Right cardiac atrium (tissue), 5 donors: ENCODE results near the gene LGMN. TPM values are rescaled to one million over a fixed set of nuclear protein-coding genes. Genes with fewer than 3 reads are reported as not detected.

Source experiments
- ATAC-seq, 2 donors: fragments of 200-7000 bp; cut with Tn5 transposase; one replicate each; pipeline versions ENCODE4 v1.8.0 to v1.9.1; 2020; ENCODE audit warnings: moderate library complexity in 2 of 2, mild to moderate bottlenecking in 1 of 2
- DNase-seq, 3 donors: peaks; one replicate each; pipeline ENCODE4 v3.0.0-alpha.2; 2020
- H3K27ac ChIP-seq: one replicate; pipeline ENCODE4 v1.5.1; 2013; ENCODE audit warnings: mild to moderate bottlenecking, low read length, control low read depth, moderate library complexity
- H3K27me3 ChIP-seq: one replicate; pipeline ENCODE4 v1.6.1; 2013; ENCODE audit not compliant: control insufficient read depth, insufficient read depth
- H3K4me1 ChIP-seq: one replicate; pipeline ENCODE4 v1.6.1; 2013; ENCODE audit warnings: low read length; ENCODE audit not compliant: control insufficient read depth, insufficient read depth
- H3K4me3 ChIP-seq: one replicate; pipeline ENCODE4 v1.5.1; 2013; ENCODE audit warnings: low read length, control low read depth
- H3K9me3 ChIP-seq: one replicate; pipeline ENCODE4 v1.6.1; 2013; ENCODE audit warnings: low read length; ENCODE audit not compliant: control insufficient read depth
- WGBS: extraction: QIAGEN DNeasy Blood & Tissue Kit; methylation state at CpG from one replicate; pipeline ENCODE4 v1.1.7; 2013; 5-methylcytosine and 5-hydroxymethylcytosine counted together
- intact Hi-C, 4 donors: fragments of 100-400 bp; cut with DNase I; formaldehyde crosslinking; loops; one replicate each; pipeline versions ENCODE4 v1.11.0 to v1.14.0; 2022 to 2023
- long read RNA-seq, 4 donors: library from polyadenylated mRNA; unstranded; transcript quantifications; one replicate each; pipeline ENCODE4 v2.0.0, GENCODE V29; 2020 to 2021
- polyA plus RNA-seq: library from polyadenylated mRNA; stranded (reverse); fragments of 200-250 nt; gene quantifications from one replicate; pipeline ENCODE4 v1.2.3, GENCODE V29; 2013
- total RNA-seq, 4 donors: library from RNA; stranded (reverse); fragmentation: NEBNext Ultra II Directional; extraction: Animal tissue kit (Norgen Biotek cat#: 25700); gene quantifications; one replicate each; pipeline ENCODE4 v1.2.1, GENCODE V29; 2021
- donor health status: healthy with polysubstance abuse.
- donor health status: DM: no; HTN: yes; CAD: no.
- donor health status: DM: no; HTN: no; CAD: no.
- donor health status: DM: no; HTN: yes; CAD: no; lungs with severe emphysema.
- donor health status: DM: yes; HTN: yes; CAD: no.

LGMN gene
- total RNA-seq (10 to 100 TPM; 71.9 to 92.5 (median 89.2) TPM), polyA plus RNA-seq (56.2 TPM)
- long read RNA-seq, donor 1, transcript LGMN-211 (12 exons, 1,728 nt): minor isoform, 6 of 45 reads
- long read RNA-seq, donor 1, transcript LGMN-201 (14 exons, 2,055 nt): major isoform, 25 of 45 reads
- long read RNA-seq, donor 1, partial matches to known transcripts: 10 of 45 reads
- long read RNA-seq, donor 1, other reads (novel, unspliced or antisense): 3 of 45 reads
- long read RNA-seq, donor 2, transcript LGMN-201 (14 exons, 2,055 nt): major isoform, 25 of 46 reads
- long read RNA-seq, donor 2, partial matches to known transcripts: 3 of 46 reads
- long read RNA-seq, donor 2, other reads (novel, unspliced or antisense): 9 of 46 reads
- long read RNA-seq, donor 3, transcript LGMN-211 (12 exons, 1,728 nt): minor isoform, 8 of 127 reads
- long read RNA-seq, donor 3, transcript LGMN-201 (14 exons, 2,055 nt): major isoform, 86 of 127 reads
- long read RNA-seq, donor 3, partial matches to known transcripts: 9 of 127 reads
- long read RNA-seq, donor 3, other reads (novel, unspliced or antisense): 17 of 127 reads
- long read RNA-seq, donor 4, transcript LGMN-201 (14 exons, 2,055 nt): major isoform, 44 of 52 reads
- long read RNA-seq, donor 4, partial matches to known transcripts: 2 of 52 reads
- long read RNA-seq, donor 4, other reads (novel, unspliced or antisense): 5 of 52 reads

- Histone ChIP-seq H3K9me3 (no peaks in the 10 kb centered on the region), H3K27ac (peak within 1 kb of the TSS; percentile 88), H3K4me3 (peak within 1 kb of the TSS; percentile 62), H3K4me1 (no peaks in the 10 kb centered on the region), H3K27me3 (no peaks in the 10 kb centered on the region)
- peak; percentile 99 to 100 for ATAC-seq
- 2% methylated on average over 50 of the region's 50 CpGs for WGBS
- intact Hi-C loops: no loop called here
- DNase-seq: peak; percentile 98 to 99 (median 98)
Measured at GRCh38 chr14:92748259-92749016, at the start of gene LGMN. LGMN (minus strand) TSS chr14:92748627; CDS start chr14:92732786, 15,841 bp downstream.

DNA sequence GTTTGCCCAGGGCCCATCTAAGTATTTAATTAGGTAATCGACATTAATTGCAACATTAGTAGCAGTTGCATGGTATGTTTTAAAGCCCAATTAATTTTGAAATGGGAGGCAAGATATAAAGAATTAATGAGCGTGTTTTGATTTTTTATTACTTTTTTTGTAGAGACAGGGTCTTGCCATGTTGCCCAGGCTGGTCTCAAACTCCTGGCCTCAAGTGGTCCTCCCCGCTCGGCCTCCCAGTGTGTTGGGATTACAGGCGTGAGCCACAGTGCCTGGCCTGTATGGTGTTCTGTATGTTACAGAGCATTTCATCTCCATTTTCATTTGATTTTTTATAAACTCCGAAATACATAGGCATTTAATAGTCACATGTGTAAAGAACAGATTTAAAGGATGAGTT is 46.5 kb upstream of the LGMN start:
- DNase-seq (peak in 1 of 3 donors; percentile 48), ATAC-seq (no peak)
- intact Hi-C loops: no loop called here
- 63% methylated on average over 6 of the region's 6 CpGs for WGBS
- Histone ChIP-seq H3K27ac (no peak overlapping the region), H3K4me3 (peak overlapping the region; percentile 85), H3K4me1 (no peaks in the 10 kb centered on the region), H3K27me3 (no peaks in the 10 kb centered on the region), H3K9me3 (no peaks in the 10 kb centered on the region)

DNA sequence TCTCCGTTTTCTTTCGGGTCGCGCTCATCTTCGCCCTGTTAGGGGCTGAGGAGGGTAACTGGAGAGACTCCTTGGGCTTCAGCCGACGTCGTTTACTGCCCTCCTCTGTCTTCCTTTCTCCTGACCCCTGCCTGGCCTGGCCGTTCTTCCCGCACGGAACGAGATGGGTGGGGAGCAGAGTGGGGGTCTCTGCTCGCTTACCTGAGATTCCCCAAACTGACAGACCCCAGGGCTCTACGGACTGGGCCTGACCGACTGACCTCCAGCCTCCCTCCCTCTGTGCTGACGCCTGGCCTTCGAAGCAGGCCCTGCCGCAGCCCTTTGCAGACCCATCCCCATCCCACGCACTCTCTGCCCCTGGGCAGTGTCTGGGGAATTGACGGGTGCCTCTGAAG is 46.1 kb upstream of the LGMN start:
- H3K4me1 ChIP-seq: no peaks in the 10 kb centered on the region

GRCh38 chr14:92793709-92794546 is 45.5 kb upstream of the LGMN start, which contains the start of gene GOLGA5:
GOLGA5 (plus strand) TSS chr14:92794305; CDS start chr14:92797438, 3,133 bp downstream.
- Histone ChIP-seq H3K4me1 (no peaks in the 10 kb centered on the region), H3K27ac (peak within 1 kb of the TSS; percentile 77), H3K9me3 (no peaks in the 10 kb centered on the region), H3K4me3 (peak within 1 kb of the TSS; percentile 85), H3K27me3 (no peaks in the 10 kb centered on the region)
- 1% methylated on average over 71 of the region's 71 CpGs for WGBS
- ATAC-seq (peak; percentile 99), DNase-seq (peak; percentile 98 to 100 (median 99))
- intact Hi-C loops: no loop called here

More for the DNA sequence above, 46.1 kb upstream of the LGMN start:
- no peaks in the 10 kb centered on the region for H3K27me3 ChIP-seq
- peak; percentile 10 to 34 for ATAC-seq
- H3K27ac ChIP-seq: peak overlapping the region; percentile 77
- DNase-seq: peak in 1 of 3 donors; percentile 24
- intact Hi-C loops: no loop called here
- peak overlapping the region; percentile 85 for H3K4me3 ChIP-seq
- WGBS: under 1% methylated on average over 20 of the region's 20 CpGs
- H3K9me3 ChIP-seq: no peaks in the 10 kb centered on the region

- Histone ChIP-seq H3K4me1 (no peaks in the 10 kb centered on the region), H3K9me3 (no peaks in the 10 kb centered on the region), H3K27ac (no peak overlapping the region), H3K4me3 (no peak overlapping the region), H3K27me3 (no peaks in the 10 kb centered on the region)
- 56% methylated on average over 4 of the region's 4 CpGs for WGBS
- ATAC-seq: no peak
- intact Hi-C loops: no loop called here
- DNase-seq: no peak
Measured at GRCh38 chr14:92792885-92793284, 44.5 kb upstream of the LGMN start.

DNA sequence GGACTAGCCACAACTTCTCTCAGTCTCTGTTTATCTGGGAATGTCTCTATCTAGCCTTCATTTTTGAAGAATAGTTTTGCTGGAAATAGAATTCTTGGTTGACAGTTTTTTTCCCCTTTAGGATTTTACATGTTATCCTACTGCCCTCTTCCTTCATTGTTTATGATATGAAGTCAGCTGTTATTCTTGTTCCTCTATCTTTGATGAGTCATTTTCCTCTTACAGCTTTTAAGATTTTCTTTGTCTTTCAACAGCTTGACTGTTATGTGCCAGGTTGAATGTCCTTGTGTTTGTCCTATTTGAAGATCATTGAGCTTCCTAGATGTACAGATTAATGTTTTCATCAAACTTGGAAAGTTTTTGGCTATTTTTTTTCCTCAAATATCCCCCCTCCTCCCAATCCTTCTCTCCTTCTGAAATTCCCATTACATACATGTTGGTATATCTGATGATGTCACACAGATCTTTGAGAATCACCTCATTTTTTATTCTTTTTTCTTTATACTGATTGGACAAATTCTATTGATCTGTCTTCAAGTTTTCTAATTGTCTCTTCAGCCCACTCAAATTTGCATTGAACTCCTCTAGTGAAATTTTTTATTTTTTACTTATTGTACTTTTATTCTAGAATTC is 41.1 kb upstream of the LGMN start:
- Histone ChIP-seq H3K27ac (no peak overlapping the region), H3K27me3 (no peaks in the 10 kb centered on the region), H3K9me3 (no peaks in the 10 kb centered on the region), H3K4me3 (no peak overlapping the region), H3K4me1 (no peaks in the 10 kb centered on the region)
- DNase-seq: no peak
- ATAC-seq: no peak
- intact Hi-C loops: no loop called here

- WGBS: 94% methylated on average over 2 of the region's 2 CpGs
Measured at GRCh38 chr14:92787554-92787953, 39.1 kb upstream of the LGMN start.

DNA sequence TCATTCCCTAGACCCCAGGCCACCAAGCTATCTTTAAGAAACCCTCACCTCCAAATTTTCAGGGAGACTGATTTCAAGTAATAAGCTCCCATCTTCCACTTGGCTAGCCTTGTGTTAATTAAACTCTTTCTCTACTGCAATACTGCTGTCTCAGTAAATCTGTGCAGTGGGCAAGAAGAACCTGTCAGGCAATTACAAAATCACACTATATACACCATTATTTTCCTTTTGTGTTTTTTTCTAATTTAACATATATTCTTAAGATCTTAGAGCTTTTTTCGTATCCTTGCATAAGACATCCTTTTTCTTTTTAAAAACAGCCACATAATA is 38.0 kb upstream of the LGMN start:
- H3K9me3 ChIP-seq: no peaks in the 10 kb centered on the region
- 91% methylated on average over 1 of the region's 1 CpG for WGBS
- H3K4me1 ChIP-seq: no peaks in the 10 kb centered on the region
- ATAC-seq: no peak
- intact Hi-C loops: no loop called here
- H3K4me3 ChIP-seq: no peak overlapping the region
- peak overlapping the region; percentile 84 for H3K27ac ChIP-seq
- DNase-seq: no peak
- no peaks in the 10 kb centered on the region for H3K27me3 ChIP-seq

More at GRCh38 chr14:92787554-92787953, 39.1 kb upstream of the LGMN start:
- H3K4me3 ChIP-seq: no peak overlapping the region
- ATAC-seq (no peak), DNase-seq (no peak)
- H3K4me1 ChIP-seq: no peaks in the 10 kb centered on the region
- H3K27me3 ChIP-seq: no peaks in the 10 kb centered on the region
- intact Hi-C loops: no loop called here
- no peak overlapping the region for H3K27ac ChIP-seq
- H3K9me3 ChIP-seq: no peaks in the 10 kb centered on the region

DNA sequence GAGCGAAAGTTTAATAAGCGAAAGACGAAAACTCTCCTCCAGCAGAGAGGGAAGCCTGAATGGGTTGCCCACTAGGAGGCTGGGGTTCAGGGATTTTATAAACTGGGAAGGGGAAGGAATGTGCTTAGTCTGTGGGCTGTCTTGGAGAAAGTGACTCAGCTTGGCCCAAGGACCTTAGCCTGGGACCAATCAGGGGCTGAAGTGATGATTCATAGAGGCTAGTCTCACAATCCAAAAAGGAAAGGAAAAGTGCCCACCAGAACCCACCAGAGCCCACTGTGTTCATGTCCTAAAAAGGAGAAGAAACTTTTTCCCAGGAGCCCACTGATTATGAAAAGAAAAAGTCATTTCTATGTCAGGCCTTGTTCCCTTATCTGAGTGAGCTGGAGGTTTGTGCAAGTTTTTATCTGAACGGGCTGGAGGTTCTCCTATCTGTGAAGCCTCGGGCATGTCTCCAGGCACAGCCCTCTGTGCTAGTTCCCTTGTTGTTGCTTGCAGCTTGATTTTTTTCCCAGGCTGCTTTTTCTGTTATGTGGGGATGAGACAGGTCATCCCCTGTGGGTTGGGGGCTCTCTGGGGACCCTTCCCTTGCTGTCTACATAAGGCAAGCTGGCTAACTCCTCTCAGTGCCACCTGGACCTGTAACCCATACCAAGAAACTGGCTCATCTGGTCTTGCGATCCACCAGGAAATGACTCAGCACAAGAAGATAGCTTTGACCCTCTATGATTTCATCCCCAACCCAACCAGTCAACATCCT is 37.4 kb upstream of the LGMN start:
- intact Hi-C loops: loop anchor here in 2 of 4 donors (2.0 kb wide), 2 partner anchors 71 to 73 kb away; no protein-coding TSS in a partner anchor
- H3K4me1 ChIP-seq: no peaks in the 10 kb centered on the region
- H3K4me3 ChIP-seq: no peak overlapping the region
- H3K27me3 ChIP-seq: no peaks in the 10 kb centered on the region
- WGBS: 42% methylated on average over 6 of the region's 6 CpGs
- peak; percentile 81 to 93 (median 86) for DNase-seq
- H3K9me3 ChIP-seq: no peaks in the 10 kb centered on the region
- H3K27ac ChIP-seq: peak overlapping the region; percentile 84
- ATAC-seq: peak; percentile 88 to 91
